ENCODE measurements around the gene MYO1B. TPM values are rescaled to one million over a fixed set of nuclear protein-coding genes. Genes with fewer than 3 reads are reported as not detected.

Gene MYO1B
- total RNA-seq, 1 experiment from 2014 or later = 80.3 TPM

DNA sequence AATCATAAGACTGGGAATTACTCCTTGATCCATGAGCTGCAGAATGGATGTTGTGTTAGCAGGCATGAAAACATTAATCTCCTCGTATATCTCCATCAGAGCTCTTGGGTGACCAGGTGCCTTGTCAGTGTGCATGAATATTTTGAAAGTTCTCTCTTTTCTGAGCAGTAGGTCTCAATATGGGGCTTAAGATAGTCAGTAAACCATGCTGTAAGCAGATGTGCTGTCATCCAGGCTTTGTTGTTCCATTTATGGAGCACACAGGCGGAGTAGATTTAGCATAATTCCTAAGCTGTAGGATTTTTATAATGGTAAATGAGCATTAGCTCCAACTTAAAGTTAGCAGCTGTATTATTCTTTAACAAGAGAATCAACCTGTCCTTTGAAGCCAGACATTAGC lies 160.3 kb downstream of the MYO1B start:
- ChIA-PET POLR2A (no interaction called here), CTCF (no interaction called here)
- Histone ChIP-seq H3K4me3 (ENCODE audit: low read depth, low read length) (no peak overlapping the region), H3K4me1 (peaks cover 56% of the 10 kb centered on the region), H3K9me3 (no peaks in the 10 kb centered on the region), H3K27me3 (replicated peaks; ENCODE audit: control insufficient read depth, insufficient read depth, low read length) (no peaks in the 10 kb centered on the region), H3K36me3 (ENCODE audit: control insufficient read depth, insufficient read depth, low read length) (peaks cover 3% of the 10 kb centered on the region; the same call in 1 of the 2 replicates)
- Mint-ChIP-seq H3K4me1 (ENCODE audit: low read depth, unreplicated experiment) (peaks cover 28% of the 10 kb centered on the region), H3K4me3 (ENCODE audit: unreplicated experiment) (no peak overlapping the region), H3K27me3 (ENCODE audit: insufficient read depth, unreplicated experiment) (no peaks in the 10 kb centered on the region), H3K36me3 (ENCODE audit: insufficient read depth, unreplicated experiment) (peaks cover 57% of the 10 kb centered on the region), H3K9me3 (ENCODE audit: unreplicated experiment) (no peaks in the 10 kb centered on the region), H3K27ac (ENCODE audit: unreplicated experiment) (no peak overlapping the region)
- no peak for DNase-seq
- intact Hi-C loops (cut with micrococcal nuclease; ENCODE audit: unreplicated experiment) = no loop called here
- TF ChIP-seq, protein P1, sequence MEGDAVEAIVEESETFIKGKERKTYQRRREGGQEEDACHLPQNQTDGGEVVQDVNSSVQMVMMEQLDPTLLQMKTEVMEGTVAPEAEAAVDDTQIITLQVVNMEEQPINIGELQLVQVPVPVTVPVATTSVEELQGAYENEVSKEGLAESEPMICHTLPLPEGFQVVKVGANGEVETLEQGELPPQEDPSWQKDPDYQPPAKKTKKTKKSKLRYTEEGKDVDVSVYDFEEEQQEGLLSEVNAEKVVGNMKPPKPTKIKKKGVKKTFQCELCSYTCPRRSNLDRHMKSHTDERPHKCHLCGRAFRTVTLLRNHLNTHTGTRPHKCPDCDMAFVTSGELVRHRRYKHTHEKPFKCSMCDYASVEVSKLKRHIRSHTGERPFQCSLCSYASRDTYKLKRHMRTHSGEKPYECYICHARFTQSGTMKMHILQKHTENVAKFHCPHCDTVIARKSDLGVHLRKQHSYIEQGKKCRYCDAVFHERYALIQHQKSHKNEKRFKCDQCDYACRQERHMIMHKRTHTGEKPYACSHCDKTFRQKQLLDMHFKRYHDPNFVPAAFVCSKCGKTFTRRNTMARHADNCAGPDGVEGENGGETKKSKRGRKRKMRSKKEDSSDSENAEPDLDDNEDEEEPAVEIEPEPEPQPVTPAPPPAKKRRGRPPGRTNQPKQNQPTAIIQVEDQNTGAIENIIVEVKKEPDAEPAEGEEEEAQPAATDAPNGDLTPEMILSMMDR (IDR thresholded peaks at IDR 0.05; ENCODE audit: insufficient read depth in 1 of 2, low read depth in 1 of 2, low read length in 1 of 2, severe bottlenecking in 1 of 2, unreplicated experiment in 1 of 2) = no peak
- no TSS peak for BruUV-seq (replicated peaks)

DNA sequence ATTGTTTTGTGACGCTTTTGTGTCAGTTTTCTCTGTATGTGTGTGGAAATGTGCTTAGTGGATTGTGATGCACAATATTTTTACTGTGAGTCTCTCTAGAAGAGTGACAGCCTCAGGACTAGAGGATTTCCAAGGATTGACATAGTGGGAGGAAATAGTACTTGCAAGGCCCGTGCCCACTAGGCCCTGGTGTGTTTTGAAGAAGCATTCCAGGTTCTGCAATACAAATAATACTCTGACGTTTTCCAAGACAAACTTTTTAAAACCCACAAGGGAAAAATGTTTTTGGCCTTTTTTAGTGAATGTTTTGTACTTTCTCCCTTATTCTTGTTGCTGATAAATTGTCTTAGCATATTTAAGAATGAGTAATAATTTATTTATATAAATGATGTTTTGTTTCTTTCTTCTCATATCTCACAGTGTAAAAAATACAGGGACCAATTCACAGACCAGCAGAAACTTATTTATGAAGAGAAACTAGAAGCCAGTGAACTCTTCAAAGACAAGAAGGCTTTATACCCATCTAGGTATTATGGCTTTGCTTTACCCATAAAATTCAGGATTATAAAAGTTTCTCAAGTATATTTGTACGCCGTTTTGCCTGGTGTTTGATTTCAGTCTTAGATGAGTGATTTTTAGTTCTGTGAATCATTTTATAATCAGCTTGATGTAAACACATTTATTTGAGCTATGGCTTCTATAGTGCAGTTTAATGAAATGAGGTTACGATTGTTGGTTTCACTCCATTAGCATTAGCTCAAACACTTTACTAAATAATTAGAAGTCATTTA lies 165.6 kb downstream of the MYO1B start:
- POLR2A ChIA-PET = no interaction called here
- intact Hi-C loops (cut with micrococcal nuclease; ENCODE audit: unreplicated experiment) = no loop called here
- Histone ChIP-seq H3K4me1 (peaks cover 5% of the 10 kb centered on the region), H3K4me3 (ENCODE audit: low read depth, low read length) (no peak overlapping the region), H3K9me3 (no peaks in the 10 kb centered on the region), H3K36me3 (ENCODE audit: control insufficient read depth, insufficient read depth, low read length) (no peaks in the 10 kb centered on the region; the same call in 1 of the 2 replicates), H3K27me3 (replicated peaks; ENCODE audit: control insufficient read depth, insufficient read depth, low read length) (no peaks in the 10 kb centered on the region)
- Mint-ChIP-seq H3K4me3 (ENCODE audit: unreplicated experiment) (no peak overlapping the region), H3K27me3 (ENCODE audit: insufficient read depth, unreplicated experiment) (no peaks in the 10 kb centered on the region), H3K27ac (ENCODE audit: unreplicated experiment) (no peak overlapping the region), H3K4me1 (ENCODE audit: low read depth, unreplicated experiment) (no peaks in the 10 kb centered on the region), H3K9me3 (ENCODE audit: unreplicated experiment) (no peaks in the 10 kb centered on the region), H3K36me3 (ENCODE audit: insufficient read depth, unreplicated experiment) (peaks cover 75% of the 10 kb centered on the region)
- CTCF ChIA-PET = no interaction called here
- DNase-seq = no peak
- BruUV-seq (replicated peaks) = no TSS peak
- TF ChIP-seq, protein P1 (IDR thresholded peaks at IDR 0.05; ENCODE audit: insufficient read depth in 1 of 2, low read depth in 1 of 2, low read length in 1 of 2, severe bottlenecking in 1 of 2, unreplicated experiment in 1 of 2) = no peak

DNA sequence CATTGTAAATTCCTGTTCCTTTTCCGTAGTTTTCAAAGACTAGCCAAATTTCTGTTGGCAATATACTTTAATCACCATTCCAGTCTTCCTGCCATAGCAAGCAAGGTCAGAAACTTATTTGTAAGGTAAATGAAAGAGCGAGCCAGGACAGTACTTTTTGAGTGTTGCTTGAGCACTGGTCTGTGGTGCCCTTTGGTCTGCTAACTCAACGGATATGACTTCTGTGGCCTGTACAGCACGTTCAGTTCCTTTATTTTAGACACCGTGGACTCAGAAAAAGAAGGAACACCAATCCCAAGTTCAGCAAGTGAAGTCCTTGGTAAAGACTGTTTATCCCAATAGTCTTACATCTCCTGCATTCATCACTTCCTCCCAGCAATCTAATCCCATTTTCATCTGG lies 166.3 kb downstream of the MYO1B start:
- H3K27me3 ChIP-seq (replicated peaks; ENCODE audit: control insufficient read depth, insufficient read depth, low read length) = no peaks in the 10 kb centered on the region
- CTCF ChIA-PET = no interaction called here
- no TSS peak for BruUV-seq (replicated peaks)
- Mint-ChIP-seq H3K4me3 (ENCODE audit: unreplicated experiment) (no peak overlapping the region), H3K9me3 (ENCODE audit: unreplicated experiment) (no peaks in the 10 kb centered on the region), H3K27ac (ENCODE audit: unreplicated experiment) (no peak overlapping the region), H3K36me3 (ENCODE audit: insufficient read depth, unreplicated experiment) (peaks cover 76% of the 10 kb centered on the region), H3K27me3 (ENCODE audit: insufficient read depth, unreplicated experiment) (no peaks in the 10 kb centered on the region), H3K4me1 (ENCODE audit: low read depth, unreplicated experiment) (peaks cover 6% of the 10 kb centered on the region)
- POLR2A ChIA-PET = no interaction called here
- no peak overlapping the region for H3K4me3 ChIP-seq (ENCODE audit: low read depth, low read length)
- H3K36me3 ChIP-seq (ENCODE audit: control insufficient read depth, insufficient read depth, low read length) = no peaks in the 10 kb centered on the region; the same call in 1 of the 2 replicates
- DNase-seq = no peak
- H3K9me3 ChIP-seq = no peaks in the 10 kb centered on the region
- TF ChIP-seq, protein P1 (IDR thresholded peaks at IDR 0.05; ENCODE audit: insufficient read depth in 1 of 2, low read depth in 1 of 2, low read length in 1 of 2, severe bottlenecking in 1 of 2, unreplicated experiment in 1 of 2) = no peak
- H3K4me1 ChIP-seq = peaks cover 3% of the 10 kb centered on the region; the same call in 1 of the 2 replicates
- intact Hi-C loops (cut with micrococcal nuclease; ENCODE audit: unreplicated experiment) = no loop called here
